PFSK-1 (cell line): ENCODE results near the gene PTPRK.

Experiments used
- FOXP2 ChIP-seq: optimal IDR thresholded peaks from 2 replicates; pipeline ENCODE3; 2011; ENCODE audit warnings: borderline replicate concordance, control low read depth, inconsistent platforms; ENCODE audit not compliant: insufficient read depth; ENCODE audit errors: extremely low read length, extremely low read depth
- POLR2AphosphoS5 ChIP-seq: IDR thresholded peaks from 2 replicates; pipeline ENCODE4 v1.6.1; 2012; ENCODE audit warnings: low read depth, mild to moderate bottlenecking, control low read depth, low read length, moderate library complexity
- SIN3A ChIP-seq: IDR thresholded peaks from 2 replicates; pipeline ENCODE4 v1.6.1; 2012; ENCODE audit warnings: mild to moderate bottlenecking, low read length, moderate library complexity, borderline replicate concordance; ENCODE audit not compliant: insufficient read depth
- TAF1 ChIP-seq: IDR thresholded peaks from 2 replicates; pipeline ENCODE4 v1.6.1; 2012; ENCODE audit warnings: low read length, control low read depth, borderline replicate concordance; ENCODE audit not compliant: insufficient read depth
- TF ChIP-seq, protein P1 (sequence below), 2 experiments: IDR thresholded peaks; 2 replicates each; pipeline versions ENCODE4 v1.6.1 to v1.8.0; 2011 to 2012; ENCODE audit warnings: low read depth in 2 of 2, low read length in 2 of 2, control low read depth in 1 of 2, inconsistent platforms in 1 of 2, mild to moderate bottlenecking in 1 of 2, moderate library complexity in 1 of 2; ENCODE audit not compliant: insufficient read depth in 1 of 2

PTPRK gene

DNA sequence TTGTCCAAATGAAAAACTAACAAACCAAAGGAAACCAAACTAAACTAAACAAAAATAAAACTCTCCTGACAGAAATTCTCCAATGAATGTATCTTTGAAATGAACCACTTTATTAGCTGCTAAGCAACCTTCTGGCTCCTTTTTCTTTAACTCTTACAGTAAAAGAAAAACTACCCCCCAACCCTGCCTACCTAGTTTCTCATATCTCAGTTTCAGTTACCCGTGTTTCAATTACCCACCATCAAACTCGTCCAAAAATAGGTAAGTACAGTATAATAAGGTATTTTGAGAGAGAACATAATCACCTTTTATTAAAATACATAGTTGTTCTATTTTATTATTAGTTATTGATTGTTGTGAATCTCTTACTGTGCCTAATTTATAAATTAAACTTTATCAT is 442.1 kb downstream of the PTPRK start:
- TF ChIP-seq, protein P1, sequence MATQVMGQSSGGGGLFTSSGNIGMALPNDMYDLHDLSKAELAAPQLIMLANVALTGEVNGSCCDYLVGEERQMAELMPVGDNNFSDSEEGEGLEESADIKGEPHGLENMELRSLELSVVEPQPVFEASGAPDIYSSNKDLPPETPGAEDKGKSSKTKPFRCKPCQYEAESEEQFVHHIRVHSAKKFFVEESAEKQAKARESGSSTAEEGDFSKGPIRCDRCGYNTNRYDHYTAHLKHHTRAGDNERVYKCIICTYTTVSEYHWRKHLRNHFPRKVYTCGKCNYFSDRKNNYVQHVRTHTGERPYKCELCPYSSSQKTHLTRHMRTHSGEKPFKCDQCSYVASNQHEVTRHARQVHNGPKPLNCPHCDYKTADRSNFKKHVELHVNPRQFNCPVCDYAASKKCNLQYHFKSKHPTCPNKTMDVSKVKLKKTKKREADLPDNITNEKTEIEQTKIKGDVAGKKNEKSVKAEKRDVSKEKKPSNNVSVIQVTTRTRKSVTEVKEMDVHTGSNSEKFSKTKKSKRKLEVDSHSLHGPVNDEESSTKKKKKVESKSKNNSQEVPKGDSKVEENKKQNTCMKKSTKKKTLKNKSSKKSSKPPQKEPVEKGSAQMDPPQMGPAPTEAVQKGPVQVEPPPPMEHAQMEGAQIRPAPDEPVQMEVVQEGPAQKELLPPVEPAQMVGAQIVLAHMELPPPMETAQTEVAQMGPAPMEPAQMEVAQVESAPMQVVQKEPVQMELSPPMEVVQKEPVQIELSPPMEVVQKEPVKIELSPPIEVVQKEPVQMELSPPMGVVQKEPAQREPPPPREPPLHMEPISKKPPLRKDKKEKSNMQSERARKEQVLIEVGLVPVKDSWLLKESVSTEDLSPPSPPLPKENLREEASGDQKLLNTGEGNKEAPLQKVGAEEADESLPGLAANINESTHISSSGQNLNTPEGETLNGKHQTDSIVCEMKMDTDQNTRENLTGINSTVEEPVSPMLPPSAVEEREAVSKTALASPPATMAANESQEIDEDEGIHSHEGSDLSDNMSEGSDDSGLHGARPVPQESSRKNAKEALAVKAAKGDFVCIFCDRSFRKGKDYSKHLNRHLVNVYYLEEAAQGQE (IDR thresholded peaks at IDR 0.05; ENCODE audit: insufficient read depth in 1 of 2, low read depth in 2 of 2, low read length in 2 of 2): no peak
- TF ChIP-seq TAF1: no peak
- TF ChIP-seq FOXP2: no peak
- no peak for TF ChIP-seq POLR2AphosphoS5
- no peak for TF ChIP-seq SIN3A

DNA sequence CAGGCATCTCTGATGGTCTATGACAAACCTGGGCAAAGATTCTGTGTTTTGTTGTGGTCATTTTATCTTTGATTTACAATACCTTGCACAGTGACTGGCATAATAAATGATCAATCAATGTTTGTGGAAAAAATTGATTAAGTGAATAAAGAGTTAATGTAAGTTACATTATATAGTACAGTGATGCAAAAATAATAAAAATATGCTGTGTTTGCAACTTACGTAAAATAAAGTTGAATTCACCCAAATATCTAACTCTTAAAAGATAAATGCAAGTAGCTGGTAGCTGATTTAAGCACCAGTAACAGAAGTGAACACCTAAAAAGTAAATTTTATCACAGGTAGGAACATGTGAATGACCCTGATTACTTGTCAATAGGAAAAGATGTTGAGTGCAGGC is 443.6 kb downstream of the PTPRK start:
- TF ChIP-seq TAF1: no peak
- no peak for TF ChIP-seq SIN3A
- no peak for TF ChIP-seq POLR2AphosphoS5
- TF ChIP-seq, protein P1 (IDR thresholded peaks at IDR 0.05; ENCODE audit: insufficient read depth in 1 of 2, low read depth in 2 of 2, low read length in 2 of 2): no peak
- TF ChIP-seq FOXP2: no peak

DNA sequence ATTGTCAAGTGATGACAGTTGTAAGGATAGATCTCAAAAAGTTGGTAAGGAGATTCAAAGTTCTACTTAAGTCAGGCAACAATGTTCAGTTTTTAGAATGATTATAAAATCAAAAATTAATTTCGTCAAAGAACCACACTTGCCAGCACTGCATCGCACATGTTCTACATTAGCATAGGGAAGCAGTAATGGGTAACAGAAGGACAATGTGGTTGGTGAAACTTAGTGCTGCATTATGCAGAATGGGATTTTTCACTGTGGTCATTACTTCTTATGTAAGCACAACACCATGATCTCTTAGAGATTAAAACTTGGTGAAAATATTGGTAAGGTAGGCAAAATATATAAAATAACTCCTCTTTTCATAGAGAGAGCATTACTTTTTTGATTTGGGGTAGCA is 445.8 kb downstream of the PTPRK start:
- TF ChIP-seq POLR2AphosphoS5 (no peak), SIN3A (no peak), FOXP2 (no peak), TAF1 (no peak)
- TF ChIP-seq, protein P1 (IDR thresholded peaks at IDR 0.05; ENCODE audit: insufficient read depth in 1 of 2, low read depth in 2 of 2, low read length in 2 of 2): no peak

DNA sequence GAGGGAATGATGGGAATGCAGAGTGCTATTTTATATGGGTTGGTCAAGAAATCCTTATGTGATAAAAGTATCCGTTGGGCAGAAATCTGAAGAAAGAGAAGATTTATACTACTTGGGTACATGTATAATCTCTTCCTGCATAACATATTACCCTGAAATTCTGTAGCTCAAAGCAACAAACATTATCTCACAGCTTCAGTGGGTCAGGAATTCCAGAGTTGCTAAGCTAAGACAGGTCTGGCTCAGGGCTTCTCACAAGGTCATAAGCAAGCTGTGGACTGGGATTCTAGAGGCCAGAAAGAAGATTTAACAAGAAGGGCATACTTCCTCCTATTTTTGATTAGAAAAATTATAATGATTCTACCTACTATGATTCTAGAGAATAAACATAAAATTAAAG is 447.0 kb downstream of the PTPRK start:
- no peak for TF ChIP-seq SIN3A
- TF ChIP-seq POLR2AphosphoS5: no peak
- TF ChIP-seq, protein P1 (IDR thresholded peaks at IDR 0.05; ENCODE audit: insufficient read depth in 1 of 2, low read depth in 2 of 2, low read length in 2 of 2): no peak
- no peak for TF ChIP-seq FOXP2
- no peak for TF ChIP-seq TAF1

DNA sequence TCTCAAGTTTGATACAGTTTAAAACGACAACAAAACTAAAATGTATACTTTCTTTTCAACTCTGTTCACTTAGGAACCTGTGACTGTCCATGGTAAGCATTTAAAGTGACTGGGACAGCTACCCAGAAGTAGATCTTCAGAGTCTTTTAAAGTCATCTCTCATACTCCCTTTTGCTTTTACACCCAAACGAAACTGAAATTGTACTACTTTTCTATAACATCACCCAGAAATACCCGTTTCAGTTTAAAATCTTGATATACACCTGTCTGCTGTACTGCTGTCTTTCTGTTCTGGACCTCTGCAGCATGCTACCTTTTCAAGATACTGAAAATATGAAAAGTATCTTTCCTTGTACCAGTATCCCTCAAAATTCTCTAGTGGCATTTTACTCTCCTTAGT is 449.2 kb downstream of the PTPRK start:
- TF ChIP-seq TAF1 (no peak), FOXP2 (no peak)
- TF ChIP-seq, protein P1 (IDR thresholded peaks at IDR 0.05; ENCODE audit: insufficient read depth in 1 of 2, low read depth in 2 of 2, low read length in 2 of 2): no peak
